ENCODE results near the gene DMD. TPM values are rescaled to one million over a fixed set of nuclear protein-coding genes. Genes with fewer than 3 reads are reported as not detected.

The DMD gene
- total and polyA plus RNA-seq, 2 of the 8 experiments (the other 6 are each of a cell fraction or from before 2014, with no cell fraction given), result 4.8 to 7.4 TPM

- DNase-seq (ENCODE audit: low read depth in 1 of 2, low spot score in 2 of 2) (no peak), FAIRE-seq (no peak)
- Histone ChIP-seq H3K9ac (replicated peaks in 1 of 4; ENCODE audit: extremely low read depth in 1 of 4, low read depth in 3 of 4, low read length in 3 of 4) (no peak overlapping the region), H3K79me1 (ENCODE audit: low read depth, low read length) (no peaks in the 10 kb centered on the region), H3K23ac (ENCODE audit: insufficient read length) (no peak overlapping the region), H3K27ac (ENCODE audit: low read depth, low read length) (no peak overlapping the region), H3K4ac (replicated peaks; ENCODE audit: insufficient read length, low read depth, low read length) (no peak overlapping the region), H2BK15ac (ENCODE audit: low read length) (no peak overlapping the region), H2BK20ac (ENCODE audit: low read length) (no peak overlapping the region), H4K91ac (replicated peaks; ENCODE audit: insufficient read length, low read length) (no peak overlapping the region), H2AK5ac (ENCODE audit: low read depth, low read length) (no peak overlapping the region), H4K8ac (ENCODE audit: extremely low read depth, insufficient read depth, low read length) (no peak overlapping the region), H4K20me1 (replicated peaks in 1 of 2; ENCODE audit: control insufficient read depth in 1 of 2, insufficient read depth in 2 of 2, low read length in 2 of 2) (no peaks in the 10 kb centered on the region), H3K14ac (ENCODE audit: insufficient read length) (no peak overlapping the region), H4K5ac (ENCODE audit: insufficient read length, low read depth, low read length) (no peak overlapping the region), H3K4me2 (ENCODE audit: insufficient read depth in 1 of 2, low read depth in 2 of 2, low read length in 2 of 2) (no peak overlapping the region), H3K36me3 (ENCODE audit: control insufficient read depth in 2 of 4, insufficient read depth in 4 of 4, low read length in 3 of 4) (no peaks in the 10 kb centered on the region), H3K9me3 (ENCODE audit: insufficient read depth in 2 of 2, low read depth in 1 of 2, low read length in 1 of 2) (no peaks in the 10 kb centered on the region), H3K27me3 (replicated peaks in 1 of 4; ENCODE audit: control insufficient read depth in 3 of 4, extremely low read depth in 1 of 4, insufficient read depth in 3 of 4, low read length in 3 of 4) (no peaks in the 10 kb centered on the region), H2BK12ac (ENCODE audit: low read depth, low read length) (no peak overlapping the region), H3K23me2 (ENCODE audit: low read depth, low read length) (no peaks in the 10 kb centered on the region), H2BK120ac (replicated peaks; ENCODE audit: low read depth, low read length) (no peak overlapping the region), H3K4me1 (replicated peaks in 1 of 4; ENCODE audit: control insufficient read depth in 3 of 4, insufficient read depth in 4 of 4, low read length in 3 of 4) (no peaks in the 10 kb centered on the region), H2AFZ (ENCODE audit: low read length) (no peak overlapping the region), H3K56ac (replicated peaks; ENCODE audit: insufficient read length, low read depth, low read length) (no peak overlapping the region), H3K18ac (ENCODE audit: extremely low read depth, low read length) (no peak overlapping the region), H3K79me2 (ENCODE audit: control insufficient read depth in 1 of 2, insufficient read depth in 2 of 2, low read length in 2 of 2) (no peaks in the 10 kb centered on the region), H3K4me3 (ENCODE audit: extremely low read depth in 1 of 4, insufficient read depth in 2 of 4, low read depth in 3 of 4, low read length in 4 of 4) (no peak overlapping the region), H2BK5ac (ENCODE audit: low read depth, low read length) (no peak overlapping the region)
- POLR2A ChIA-PET (ENCODE audit: partially characterized antibody), result no interaction called here
- TF ChIP-seq RNF2 (IDR thresholded peaks at IDR 0.05; ENCODE audit: borderline replicate concordance, low read depth, low read length, missing control alignments, poor library complexity, severe bottlenecking), result no peak
- TF ChIP-seq SRF (IDR thresholded peaks at IDR 0.05; ENCODE audit: low read depth, low read length), result peak; percentile 95
- CTCF ChIA-PET (ENCODE audit: partially characterized antibody), result no interaction called here
- WGBS, 2 experiments (ENCODE audit: extremely low coverage in 1 of 2, insufficient coverage in 1 of 2, insufficient read length in 1 of 2, insufficient replicate concordance in 2 of 2, low coverage in 1 of 2, low lambda C conversion rate in 2 of 2, missing lambda C conversion rate in 1 of 2), result 67% methylated on average over 1 of the region's 1 CpG; no CpG with 5 or more reads in 1 of the 2 experiments
Observed at GRCh38 chrX:31500921-31501320, 1710.4 kb downstream of the DMD start.

Data from H1 (cell line).